ENCODE data around the gene PDCD10. TPM values are rescaled to one million over a fixed set of nuclear protein-coding genes. Genes with fewer than 3 reads are reported as not detected.
A peak's percentile ranks its signal among the peaks of the same experiment; 100 is the strongest.

PDCD10 gene
- 46.4 TPM for total RNA-seq

GRCh38 chr3:167734498-167735232 is at the start of gene PDCD10:
PDCD10 (minus strand) TSS chr3:167734892; CDS start chr3:167720157, 14,735 bp downstream.
- DNase-seq, result peak; percentile 99

DNA sequence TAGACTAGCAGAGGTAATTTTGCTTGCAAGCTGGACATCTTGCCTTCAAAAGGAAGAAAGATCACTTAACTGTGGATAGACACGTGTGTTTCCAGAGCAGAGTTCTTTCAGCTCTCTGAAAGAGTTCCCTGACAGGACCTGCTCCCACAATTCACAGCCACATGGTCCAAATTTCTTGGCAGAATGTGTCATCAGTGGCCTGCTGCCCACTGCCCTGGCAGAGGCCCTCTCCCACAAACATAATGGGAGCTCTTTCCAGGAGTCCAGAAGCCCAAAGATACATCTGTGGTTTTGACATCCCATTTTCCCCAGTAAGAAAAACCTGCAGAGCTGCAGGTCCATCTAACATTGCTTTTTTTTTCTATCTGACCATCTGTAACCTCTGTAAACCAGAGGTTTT is 49.1 kb upstream of the PDCD10 start:
- no peak for DNase-seq

DNA sequence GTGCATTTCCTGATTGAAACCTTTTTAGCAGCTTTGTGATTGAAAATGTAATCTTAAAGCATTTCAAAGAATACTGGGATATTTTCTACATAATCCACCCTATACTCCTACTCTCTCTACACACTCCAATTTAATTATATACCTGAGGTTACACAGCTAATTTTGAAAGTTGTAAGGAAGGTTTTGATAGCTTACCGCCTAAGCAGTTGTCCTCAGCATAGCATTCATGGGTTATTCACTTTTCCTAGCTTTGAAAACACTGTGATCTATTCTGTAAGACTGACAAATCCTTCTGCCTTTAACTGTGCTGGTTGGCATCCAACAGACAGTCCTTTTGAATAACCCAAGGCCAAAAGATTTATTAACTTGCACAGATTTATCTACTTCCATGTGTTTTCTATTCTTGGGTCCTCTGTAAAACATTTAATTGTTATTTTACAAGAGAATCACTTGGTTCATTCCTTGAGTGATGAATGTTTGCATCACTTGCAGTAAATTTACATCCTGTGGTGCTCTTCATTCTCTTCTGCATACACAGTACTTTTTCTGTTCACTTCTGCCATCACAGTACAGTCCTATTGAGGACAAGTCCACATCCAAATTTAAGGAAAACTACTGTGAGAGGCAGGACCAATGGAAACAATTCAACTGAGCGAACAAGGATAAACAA is 45.7 kb upstream of the PDCD10 start:
- DNase-seq, result no peak

- no peak for DNase-seq
Observed at GRCh38 chr3:167777356-167777755, 42.7 kb upstream of the PDCD10 start.

- DNase-seq, result no peak
Observed at GRCh38 chr3:167776066-167776685, 41.5 kb upstream of the PDCD10 start.

DNA sequence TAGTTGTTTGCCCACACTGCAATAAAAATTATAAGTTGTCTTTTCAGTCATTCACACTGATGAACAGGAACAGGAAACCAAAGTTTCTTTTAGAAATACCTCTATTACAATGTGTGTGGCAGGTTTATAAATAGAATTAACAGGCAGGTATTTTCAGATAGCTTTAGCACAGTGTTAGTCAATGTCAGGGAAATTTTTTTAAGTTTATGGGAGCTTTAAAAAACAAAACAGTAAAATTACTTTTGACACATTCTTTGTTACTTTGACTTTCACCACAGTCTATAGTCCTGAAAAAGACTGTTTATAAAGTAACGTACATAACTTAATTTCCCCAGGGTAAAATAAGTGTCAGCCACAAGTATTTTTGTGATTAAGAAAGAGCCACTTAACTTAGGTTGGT is 38.9 kb upstream of the PDCD10 start:
- DNase-seq, result no peak

GRCh38 chr3:167772992-167773391 is 38.3 kb upstream of the PDCD10 start:
- no peak for DNase-seq

DNA sequence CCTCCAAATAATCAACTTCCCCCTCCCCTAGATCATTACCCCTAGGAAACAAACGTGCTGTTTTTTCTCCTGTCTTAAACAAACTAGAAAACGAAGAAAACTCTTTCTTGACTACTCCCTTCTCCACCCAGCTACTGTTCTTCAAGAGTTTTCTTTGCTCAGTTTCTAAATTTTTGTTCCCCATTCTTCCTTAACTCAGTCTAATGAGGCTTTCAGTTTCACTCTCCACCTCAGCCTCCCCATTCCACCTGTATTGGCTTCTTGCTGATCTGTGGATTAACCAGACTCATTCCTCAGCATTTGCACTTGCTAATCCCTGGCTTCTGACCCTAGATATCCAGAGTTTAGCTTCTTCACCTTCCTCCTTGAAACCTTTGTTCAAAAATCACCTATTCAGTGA is 27.6 kb upstream of the PDCD10 start:
- no peak for DNase-seq

GRCh38 chr3:167761302-167761701 is 26.6 kb upstream of the PDCD10 start:
- DNase-seq, result no peak

DNA sequence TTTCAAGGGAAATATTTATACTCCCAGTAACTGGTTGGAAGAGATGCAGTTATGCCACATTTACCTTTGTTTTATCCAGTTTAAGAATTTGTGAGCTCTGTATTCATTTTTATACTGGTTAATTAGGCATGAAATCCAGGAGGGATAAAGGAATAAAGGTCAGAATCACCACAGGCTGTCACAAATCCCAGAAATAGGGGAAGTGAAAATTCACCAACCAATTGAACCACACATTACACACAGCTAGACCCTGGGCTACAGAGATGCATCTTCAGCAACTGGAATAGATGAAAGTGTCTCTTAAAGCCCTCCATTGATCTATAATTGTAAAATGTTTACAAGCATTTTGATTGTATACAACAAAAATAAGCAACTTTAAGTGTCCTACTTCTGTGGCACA is 19.4 kb upstream of the PDCD10 start:
- no peak for DNase-seq

- no peak for DNase-seq
Observed at GRCh38 chr3:167750272-167750971, 15.7 kb upstream of the PDCD10 start.

DNA sequence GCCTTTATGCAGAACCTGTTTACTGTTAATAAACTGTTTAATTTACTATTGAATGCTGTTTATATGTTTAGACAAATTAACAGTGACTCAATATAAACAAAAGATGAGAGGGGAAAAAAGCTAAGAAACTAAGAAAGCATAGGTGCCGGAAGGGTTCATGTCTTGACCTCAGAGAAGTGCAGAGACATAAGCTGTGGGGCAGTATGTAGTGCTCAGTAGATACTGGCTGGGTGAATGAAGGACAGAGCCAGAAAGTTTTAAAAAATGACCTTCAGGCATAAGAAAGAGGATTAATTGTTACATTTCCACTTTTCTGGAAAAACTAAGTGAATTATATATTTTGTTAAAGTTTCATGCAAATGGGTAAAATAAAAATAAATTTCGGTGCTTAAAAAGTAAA is 15.0 kb upstream of the PDCD10 start:
- no peak for DNase-seq

GRCh38 chr3:167749209-167749608 is 14.5 kb upstream of the PDCD10 start:
- DNase-seq, result no peak

DNA sequence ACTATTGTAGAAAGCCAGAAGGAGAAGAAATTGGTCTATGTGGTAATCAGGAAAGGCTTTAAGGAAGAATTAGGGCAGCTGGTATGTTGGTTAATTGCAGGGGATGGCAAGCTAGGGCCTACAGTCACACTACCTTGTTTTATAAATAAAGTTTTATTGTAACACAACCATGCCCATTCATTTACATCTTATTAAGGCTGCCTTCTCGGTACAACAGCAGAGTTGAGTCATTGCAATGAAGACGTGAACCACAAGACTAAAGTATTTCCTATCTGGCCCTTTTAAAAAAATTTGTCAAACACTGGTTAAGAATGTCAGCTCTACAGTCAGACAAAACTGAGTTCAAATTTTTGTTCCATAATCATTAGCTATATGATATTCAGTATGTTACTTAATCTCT is 9.1 kb upstream of the PDCD10 start:
- no peak for DNase-seq

DNA sequence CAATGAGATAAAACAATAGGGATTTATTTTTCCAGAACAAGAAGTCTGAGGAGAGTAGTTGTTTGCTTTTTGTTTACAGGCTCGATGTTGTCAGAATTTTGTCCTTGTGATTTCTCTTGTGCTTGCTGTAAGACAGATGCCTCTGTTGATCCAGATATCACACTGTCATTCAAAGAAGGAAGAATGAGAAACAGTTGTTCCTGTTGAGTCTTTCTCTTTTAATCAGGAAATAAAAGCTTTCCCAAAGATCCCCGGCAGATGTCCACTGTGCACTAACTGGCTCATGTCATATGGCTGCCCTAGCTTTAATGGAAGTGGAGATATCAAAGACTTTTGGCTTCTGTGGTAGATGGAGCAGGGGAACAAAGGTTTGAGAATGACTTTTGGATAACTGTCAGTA is 7.6 kb upstream of the PDCD10 start:
- DNase-seq, result no peak

DNA sequence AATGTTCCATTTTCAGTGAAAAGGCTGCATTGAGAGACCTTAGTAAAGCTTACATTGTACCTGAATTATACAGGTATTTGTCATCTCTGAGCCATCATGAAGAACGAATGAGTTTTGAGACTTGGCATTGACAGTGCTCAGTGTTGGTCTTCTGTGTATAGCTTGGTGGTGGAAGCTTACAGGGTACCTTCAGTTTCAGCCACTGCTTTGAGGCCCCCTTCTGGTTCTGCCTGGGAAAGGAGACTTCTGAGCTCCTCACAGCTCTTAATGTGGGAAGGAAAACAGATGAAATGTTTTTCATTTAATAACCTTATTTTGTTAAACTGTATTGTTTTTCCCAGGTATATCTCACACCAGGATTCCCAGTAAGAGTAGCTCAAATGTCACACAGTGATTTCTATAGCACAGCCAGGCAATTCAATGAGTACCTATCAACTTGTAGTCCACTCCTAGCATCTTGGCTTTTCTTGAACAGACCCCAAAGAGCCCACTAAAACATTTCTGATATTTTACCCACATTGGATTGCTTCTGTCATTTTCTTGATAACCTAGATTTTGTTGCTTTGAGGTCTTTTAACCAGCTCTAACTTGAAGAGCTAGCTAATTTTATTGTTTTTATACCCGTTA is 6.4 kb upstream of the PDCD10 start:
- DNase-seq, result peak; percentile 39

GRCh38 chr3:167739190-167739810 is 4.6 kb upstream of the PDCD10 start:
- no peak for DNase-seq

GRCh38 chr3:167738037-167738436 is 3.3 kb upstream of the PDCD10 start:
- no peak for DNase-seq

DNA sequence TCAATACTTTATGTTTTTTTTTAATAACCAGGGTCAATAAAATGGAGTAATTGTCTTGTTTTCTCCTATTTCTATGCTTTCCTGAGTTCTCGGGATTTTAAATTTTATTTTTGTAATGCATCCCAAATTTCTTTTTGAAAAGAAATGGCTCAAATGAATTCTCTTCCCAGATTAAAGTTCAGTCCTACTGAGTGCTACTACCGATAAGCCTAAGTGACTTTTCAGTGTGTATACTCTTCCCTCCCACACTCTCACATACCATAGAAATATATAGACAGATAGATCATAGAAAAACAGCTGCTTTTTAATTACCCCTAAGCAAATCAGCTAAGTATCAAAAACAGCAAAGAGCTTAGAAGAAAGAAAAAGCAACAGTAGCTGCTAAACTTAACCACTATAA is 2.3 kb upstream of the PDCD10 start:
- DNase-seq, result no peak

- DNase-seq, result no peak
Observed at GRCh38 chr3:167736264-167736787, 1.6 kb upstream of the PDCD10 start.

DNA sequence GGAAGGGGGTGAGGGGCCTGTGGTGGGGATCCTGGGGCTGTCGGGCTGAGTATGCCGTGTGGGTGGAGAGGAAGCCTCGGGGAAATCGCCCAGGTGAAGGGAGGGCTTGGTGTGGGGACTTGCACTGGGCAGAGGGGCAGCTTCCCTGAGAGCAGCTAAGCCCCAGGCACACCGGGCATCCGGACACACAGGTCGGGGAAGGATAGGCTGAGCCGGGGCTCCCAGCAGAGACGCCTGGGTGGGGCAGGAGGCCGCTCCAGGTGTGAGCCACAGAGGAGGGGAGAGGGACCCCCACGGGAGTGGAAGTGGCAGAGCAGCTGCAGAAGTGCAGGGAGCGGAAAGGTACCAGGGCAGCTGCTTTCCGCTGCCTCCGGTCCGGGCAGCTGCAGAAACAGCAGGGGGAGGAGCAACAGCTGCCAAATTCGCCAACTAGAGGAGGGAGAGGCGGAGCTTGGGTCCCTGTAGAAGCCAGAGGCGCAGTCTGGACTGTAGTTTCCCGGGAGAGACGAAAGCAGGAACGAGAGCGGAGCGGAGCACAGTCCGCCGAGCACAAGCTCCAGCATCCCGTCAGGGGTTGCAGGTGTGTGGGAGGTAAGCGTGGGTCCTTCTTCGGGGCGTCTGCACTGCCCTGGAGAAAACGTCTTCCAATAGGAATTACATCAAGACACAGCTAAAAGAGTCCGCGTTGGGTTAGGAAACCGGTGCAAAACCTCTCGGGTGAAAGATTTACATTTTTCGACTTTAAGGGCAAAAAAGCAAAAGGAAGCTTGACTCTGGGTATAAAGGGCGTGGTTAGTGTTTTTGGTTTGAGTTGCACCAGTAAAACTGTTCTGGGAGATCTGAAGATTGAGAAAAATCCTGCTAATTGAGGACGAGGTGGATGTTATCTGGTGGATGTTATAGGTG is 794 bp upstream of the PDCD10 start, which contains the start of gene SERPINI1:
TSS of gene SERPINI1 (plus strand) at position 489 of the 906 bp plus-strand sequence. CDS start 53,408 bp downstream, outside the sequence.
- DNase-seq, result peak; percentile 95
